HG03066 (cell line): ENCODE results near the gene TRIO.

ENCODE experiments used
- ATAC-seq: cut with Tn5 transposase; IDR thresholded peaks from one replicate; pipeline ENCODE4 v1.9.1; 2021; ENCODE audit warnings: low read depth; ENCODE audit not compliant: unreplicated experiment

The TRIO gene

DNA sequence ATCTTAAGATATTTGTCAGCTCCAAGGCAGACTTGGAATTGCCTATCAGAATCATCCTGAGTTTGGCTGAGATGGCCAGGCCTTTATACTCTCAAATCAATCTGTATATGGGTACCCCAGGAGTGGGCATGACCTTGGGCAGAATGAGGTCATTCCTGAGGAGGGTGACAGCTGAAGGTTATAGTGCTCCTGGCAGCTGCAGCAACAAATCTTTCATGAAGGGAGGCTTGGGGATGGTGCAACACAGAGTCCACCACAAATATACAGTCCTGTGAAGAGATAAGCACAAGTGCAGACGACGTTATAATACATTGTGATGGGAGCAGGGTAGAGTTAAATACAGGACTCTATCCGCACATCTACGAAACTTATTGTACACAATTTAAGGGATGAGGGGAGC, 21.1 kb upstream of the TRIO start:
- no peak for ATAC-seq

GRCh38 chr5:14123551-14123950, 19.6 kb upstream of the TRIO start:
- no peak for ATAC-seq

DNA sequence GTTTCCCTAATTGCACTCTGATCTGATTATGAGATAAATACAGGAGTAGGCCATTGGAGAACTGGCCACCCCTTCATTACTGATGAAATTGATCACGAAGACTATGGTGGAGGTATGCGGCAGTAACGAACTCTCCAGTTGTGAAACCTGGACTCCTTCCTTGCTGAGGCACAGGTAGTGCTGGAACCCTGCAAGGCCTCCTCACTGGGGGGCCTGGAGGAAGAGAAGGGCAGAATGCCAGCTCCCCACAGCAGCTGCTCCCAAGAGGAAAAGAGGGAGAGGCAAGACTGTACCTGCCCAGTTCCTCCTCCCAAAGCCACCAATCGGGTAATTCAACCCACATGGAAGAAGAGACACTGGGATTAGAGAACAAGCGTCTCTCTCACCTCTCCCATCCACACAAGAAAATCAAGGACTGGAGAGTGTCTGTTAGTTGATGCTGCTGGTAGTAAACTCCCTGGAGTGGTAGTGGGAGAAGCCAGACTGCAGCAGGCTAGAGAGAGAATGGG, 19.1 kb upstream of the TRIO start:
- no peak for ATAC-seq

DNA sequence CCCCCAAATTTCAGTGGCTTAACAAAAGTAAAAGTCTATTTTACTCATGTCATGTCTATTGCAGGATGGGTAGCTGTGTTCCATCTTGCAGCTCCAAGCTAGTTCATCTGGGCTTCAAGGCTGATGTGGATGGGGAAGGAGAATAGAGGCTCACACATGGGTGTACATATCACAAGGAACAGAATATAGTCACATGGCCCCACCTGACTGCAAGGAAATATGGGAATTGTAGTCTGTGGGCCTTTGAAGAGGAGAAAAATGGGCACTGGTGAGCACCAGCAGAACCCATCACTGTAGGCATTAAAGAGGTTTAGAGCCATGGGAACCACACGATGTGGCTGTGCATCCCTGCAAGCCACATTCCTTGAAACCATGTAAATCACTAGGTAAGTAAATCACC, 17.9 kb upstream of the TRIO start:
- ATAC-seq: no peak

DNA sequence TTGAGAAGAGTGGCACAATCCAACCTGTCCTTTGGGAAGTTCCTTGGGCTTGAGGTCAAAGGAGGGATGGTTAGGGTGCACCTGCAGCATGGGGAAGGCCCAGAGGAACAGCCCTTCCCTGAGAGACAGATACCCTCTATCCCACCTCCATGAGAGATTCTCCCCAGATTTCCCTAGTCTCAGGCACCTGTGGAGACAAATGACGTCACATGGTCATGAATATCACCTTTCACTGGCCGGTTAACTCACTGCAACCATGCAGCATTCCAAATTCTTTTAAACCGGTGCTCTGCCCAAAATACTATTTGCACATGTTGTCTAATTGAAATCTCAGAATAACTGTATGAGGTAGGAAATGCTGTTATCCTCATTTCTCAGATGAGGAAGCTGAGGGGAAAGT, 15.6 kb upstream of the TRIO start:
- ATAC-seq: no peak

GRCh38 chr5:14128079-14128478, 15.1 kb upstream of the TRIO start:
- ATAC-seq: no peak

- ATAC-seq: no peak
These were observed 14.0 kb upstream of the TRIO start for GRCh38 chr5:14129123-14129522.

GRCh38 chr5:14131855-14132503, 11.2 kb upstream of the TRIO start:
- no peak for ATAC-seq

- ATAC-seq: no peak
These were observed 9.7 kb upstream of the TRIO start for GRCh38 chr5:14133394-14133793.

DNA sequence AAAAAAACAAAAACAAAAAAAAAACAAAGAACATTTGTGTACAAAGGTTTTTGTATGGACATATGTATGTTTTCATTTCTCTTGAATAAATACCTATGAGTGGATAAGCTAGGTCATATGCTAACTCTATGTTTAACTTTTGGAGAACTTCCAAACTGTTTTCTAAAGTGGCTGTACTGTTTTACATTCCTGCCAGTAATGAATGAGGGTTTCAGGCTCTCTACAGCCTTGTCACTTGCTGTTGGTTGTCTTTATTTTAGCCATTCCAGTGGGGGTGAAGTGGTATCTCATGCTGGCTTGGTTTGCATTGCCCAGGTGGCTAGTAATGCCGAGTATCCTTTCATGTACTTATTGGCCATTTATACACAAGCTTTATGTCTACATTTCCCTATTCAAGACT, 9.1 kb upstream of the TRIO start:
- no peak for ATAC-seq

DNA sequence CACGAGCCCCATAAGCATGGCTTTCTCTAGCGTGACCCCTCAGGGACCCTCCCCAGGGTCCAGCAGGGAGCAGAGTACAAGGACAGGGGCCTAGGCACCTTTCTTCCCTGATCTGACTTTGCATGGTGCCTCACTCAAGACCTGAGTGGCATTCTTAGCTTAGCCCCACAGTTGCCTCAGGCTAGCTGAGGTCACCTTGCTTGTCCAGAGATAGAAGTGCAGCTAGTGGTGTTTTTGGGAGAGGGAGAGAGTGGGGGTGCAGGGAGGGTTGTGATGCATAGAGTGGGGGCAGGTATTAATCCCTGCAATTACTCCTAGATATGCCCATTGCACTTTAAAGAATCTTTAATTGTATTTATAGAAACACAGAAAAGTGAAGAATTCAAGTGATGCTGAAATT, 8.4 kb upstream of the TRIO start:
- ATAC-seq: no peak

DNA sequence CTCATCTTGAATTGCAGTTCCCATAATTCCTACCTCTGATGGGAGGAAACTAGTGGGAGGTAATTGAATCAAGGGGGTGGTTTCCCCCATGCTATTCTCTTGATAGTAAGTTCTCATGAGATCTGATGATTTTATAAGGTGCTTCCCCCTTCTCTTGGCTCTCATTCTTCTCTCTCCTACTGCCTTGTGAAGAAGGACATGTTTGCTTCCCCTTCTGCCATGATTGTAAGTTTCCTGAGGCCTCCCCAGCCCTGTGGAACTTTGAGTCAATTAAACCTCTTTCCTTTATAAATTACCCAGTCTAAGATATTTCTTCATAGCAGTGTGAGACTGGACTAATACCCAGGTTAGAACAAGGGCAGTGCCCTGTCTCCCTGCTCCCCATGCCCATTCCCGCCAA, 7.5 kb upstream of the TRIO start:
- ATAC-seq: no peak

- ATAC-seq: no peak
These were observed 6.9 kb upstream of the TRIO start for GRCh38 chr5:14136228-14136627.

GRCh38 chr5:14138608-14139540, 4.3 kb upstream of the TRIO start:
- ATAC-seq: no peak

DNA sequence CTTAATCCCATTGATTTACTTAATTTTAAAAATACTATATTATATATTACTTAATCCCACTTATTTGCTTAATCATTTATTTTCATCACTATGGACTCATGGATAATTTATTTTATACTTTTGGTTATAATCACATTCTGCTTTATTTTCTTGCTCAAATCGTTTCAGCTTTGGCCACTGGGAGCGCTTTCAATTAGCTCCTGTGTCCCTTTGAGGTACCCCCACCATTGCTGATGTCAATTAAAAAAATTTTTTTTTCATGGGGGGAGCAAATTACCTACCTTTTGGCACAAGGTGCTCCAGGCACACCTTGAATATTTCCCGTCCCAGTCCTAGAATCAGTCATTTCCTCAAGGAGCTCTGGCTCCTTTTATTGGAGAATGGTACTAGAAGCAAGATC, 1.4 kb upstream of the TRIO start:
- ATAC-seq: no peak

GRCh38 chr5:14142202-14142826, 828 bp upstream of the TRIO start:
- ATAC-seq: peak; percentile 1

DNA sequence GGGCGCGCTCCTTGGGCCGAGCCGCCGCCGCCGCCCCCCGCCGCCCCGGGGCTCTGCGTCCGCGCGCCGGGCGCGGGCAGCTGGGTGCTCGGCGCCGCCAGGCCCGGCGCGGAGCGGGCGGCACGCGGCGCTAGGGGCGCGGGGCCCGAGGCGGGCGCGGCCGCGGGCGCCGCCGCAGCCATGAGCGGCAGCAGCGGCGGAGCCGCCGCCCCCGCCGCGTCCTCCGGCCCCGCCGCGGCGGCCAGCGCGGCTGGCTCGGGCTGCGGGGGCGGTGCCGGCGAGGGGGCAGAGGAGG, 351 bp downstream of the TRIO start:
- ATAC-seq: peak; percentile 0

GRCh38 chr5:14143841-14144585, 871 bp downstream of the TRIO start:
- ATAC-seq: peak; percentile 14

DNA sequence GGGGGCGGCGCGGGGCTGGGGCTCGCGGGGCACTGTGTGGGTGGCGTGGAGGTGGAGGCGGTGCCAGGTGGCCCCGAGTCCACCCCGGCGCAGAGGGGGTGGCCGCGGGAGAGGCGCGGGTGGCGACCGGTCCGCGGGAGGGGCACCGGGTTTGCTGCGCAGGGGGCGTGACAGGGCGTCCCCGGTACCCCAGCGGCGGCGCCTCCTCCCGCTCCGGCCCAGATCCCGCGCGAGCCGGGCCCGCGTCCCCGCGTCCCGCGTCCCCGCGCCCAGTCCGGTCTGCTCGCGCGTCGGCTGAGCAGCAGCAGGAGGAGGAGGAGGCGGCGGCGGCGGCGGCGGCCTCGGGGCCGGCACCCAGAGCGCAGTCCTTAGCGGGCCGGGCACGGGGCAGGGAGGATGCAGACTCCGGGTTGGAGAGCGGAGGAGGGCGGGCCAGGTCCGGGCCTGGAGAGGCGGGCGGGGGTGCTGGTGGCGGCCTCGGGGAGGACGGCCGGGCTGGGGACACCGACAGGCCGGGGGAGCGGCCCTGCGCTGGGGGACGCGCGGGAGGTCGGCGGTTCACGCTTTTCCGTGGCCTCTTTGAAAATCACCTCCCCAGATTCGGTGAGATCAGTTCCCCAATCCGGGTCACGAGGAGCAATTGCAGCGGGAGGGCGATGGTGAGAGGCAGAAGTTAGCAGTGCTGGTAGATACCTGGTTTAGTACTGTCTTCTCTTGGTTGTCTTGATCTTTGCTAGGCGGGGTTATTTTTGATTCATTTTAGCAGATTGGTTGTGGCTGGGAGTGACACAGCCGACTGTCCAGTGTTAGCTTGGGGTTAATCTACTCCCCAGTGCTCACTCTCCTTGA, 1.7 kb downstream of the TRIO start:
- peak; percentile 61 for ATAC-seq
